NCI-H2107 (cell line): ENCODE results near the gene WDR12.
A peak's percentile ranks its signal among the peaks of the same experiment; 100 is the strongest.
"Not testable (repeated sequence)": the region's sequence is repeated elsewhere in the genome, so short reads cannot be mapped to it uniquely, and the experiment has no call there.

ENCODE experiments used
- DNase-seq: peaks from one replicate; lab custom pipeline; 2025; lab: John Stamatoyannopoulos, UW

Gene WDR12

GRCh38 chr2:202883987-202884675 lies 27.3 kb downstream of the WDR12 start:
- DNase-seq: no peak

GRCh38 chr2:202881570-202881969 lies 29.9 kb downstream of the WDR12 start:
- no peak for DNase-seq

GRCh38 chr2:202877699-202878098 lies 33.8 kb downstream of the WDR12 start:
- no peak for DNase-seq

- peak; percentile 39 for DNase-seq
Observed at GRCh38 chr2:202871300-202872141, 40.0 kb downstream of the WDR12 start, which contains the start of gene ICA1L. TSS of gene ICA1L (minus strand) at chr2:202871766. CDS start at chr2:202829009, 42,757 bp downstream.

- peak; percentile 71 for DNase-seq
Observed at GRCh38 chr2:202870431-202871299, 40.8 kb downstream of the WDR12 start.

GRCh38 chr2:202861987-202862386 lies 49.5 kb downstream of the WDR12 start:
- DNase-seq: no peak

GRCh38 chr2:202858601-202859000 lies 52.9 kb downstream of the WDR12 start:
- DNase-seq: no peak

GRCh38 chr2:202849343-202849742 lies 62.1 kb downstream of the WDR12 start:
- not testable (repeated sequence) for DNase-seq

- no peak for DNase-seq
Observed at GRCh38 chr2:202848813-202849212, 62.7 kb downstream of the WDR12 start.

GRCh38 chr2:202847693-202848524 lies 63.6 kb downstream of the WDR12 start:
- DNase-seq: no peak

GRCh38 chr2:202844656-202845055 lies 66.8 kb downstream of the WDR12 start:
- DNase-seq: no peak

GRCh38 chr2:202842690-202843089 lies 68.8 kb downstream of the WDR12 start:
- DNase-seq: no peak

GRCh38 chr2:202841090-202841867 lies 70.2 kb downstream of the WDR12 start:
- DNase-seq: no peak

GRCh38 chr2:202831242-202832220 lies 79.9 kb downstream of the WDR12 start:
- DNase-seq: no peak

GRCh38 chr2:202824901-202825300 lies 86.6 kb downstream of the WDR12 start:
- no peak for DNase-seq
